GOT3 (cell line): ENCODE measurements around the gene MYH10.
"Not testable (repeated sequence)": the region's sequence is repeated elsewhere in the genome, so short reads cannot be mapped to it uniquely, and the experiment has no call there.

Experiments used
- DNase-seq: peaks from one replicate; lab custom pipeline; 2025; ENCODE audit warnings: mixed read lengths; lab: John Stamatoyannopoulos, UW

The MYH10 gene

GRCh38 chr17:8630227-8630801 is at the start of gene MYH10:
Gene MYH10 (minus strand): TSS chr17:8630725. CDS start chr17:8623246, 7,479 bp downstream.
- DNase-seq = no peak

DNA sequence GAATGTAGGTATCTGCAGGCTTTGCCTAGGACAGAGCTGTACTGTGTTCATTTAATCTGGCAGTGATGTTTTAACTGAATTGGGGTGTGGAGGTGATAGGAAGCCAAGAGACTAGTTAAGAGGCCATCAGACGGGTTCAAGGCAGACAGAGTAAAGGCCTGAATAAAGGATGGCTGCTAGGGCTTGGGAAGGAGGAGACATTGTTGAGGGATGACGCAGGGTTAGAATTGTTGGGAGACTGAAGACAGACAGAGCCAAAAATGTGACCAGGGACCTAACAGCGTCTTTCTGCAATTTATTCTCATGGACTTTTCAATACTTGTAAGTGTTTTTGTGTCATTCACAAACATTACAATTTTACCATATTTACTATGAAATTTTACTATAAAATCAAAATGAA is 48.6 kb upstream of the MYH10 start:
- no peak for DNase-seq

DNA sequence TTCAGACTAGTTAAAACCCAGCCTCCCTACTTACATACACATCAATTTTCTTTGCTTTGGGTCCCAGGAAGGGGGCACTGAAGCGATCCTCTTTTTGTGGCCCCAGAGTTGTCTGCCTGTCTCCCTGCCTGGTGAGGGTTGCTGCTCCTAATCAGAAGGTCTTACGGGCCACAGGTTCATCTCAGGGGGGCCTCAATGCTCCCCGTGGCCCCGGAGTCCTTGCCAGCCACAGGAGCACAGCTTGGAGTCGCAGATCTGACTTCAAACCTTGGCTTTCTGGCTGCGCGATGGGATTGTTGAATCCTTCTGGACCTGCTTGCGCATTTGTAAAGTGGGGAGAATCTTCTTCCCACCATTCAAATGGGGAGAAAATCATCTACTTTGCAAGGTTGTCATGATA is 44.8 kb upstream of the MYH10 start:
- no peak for DNase-seq

DNA sequence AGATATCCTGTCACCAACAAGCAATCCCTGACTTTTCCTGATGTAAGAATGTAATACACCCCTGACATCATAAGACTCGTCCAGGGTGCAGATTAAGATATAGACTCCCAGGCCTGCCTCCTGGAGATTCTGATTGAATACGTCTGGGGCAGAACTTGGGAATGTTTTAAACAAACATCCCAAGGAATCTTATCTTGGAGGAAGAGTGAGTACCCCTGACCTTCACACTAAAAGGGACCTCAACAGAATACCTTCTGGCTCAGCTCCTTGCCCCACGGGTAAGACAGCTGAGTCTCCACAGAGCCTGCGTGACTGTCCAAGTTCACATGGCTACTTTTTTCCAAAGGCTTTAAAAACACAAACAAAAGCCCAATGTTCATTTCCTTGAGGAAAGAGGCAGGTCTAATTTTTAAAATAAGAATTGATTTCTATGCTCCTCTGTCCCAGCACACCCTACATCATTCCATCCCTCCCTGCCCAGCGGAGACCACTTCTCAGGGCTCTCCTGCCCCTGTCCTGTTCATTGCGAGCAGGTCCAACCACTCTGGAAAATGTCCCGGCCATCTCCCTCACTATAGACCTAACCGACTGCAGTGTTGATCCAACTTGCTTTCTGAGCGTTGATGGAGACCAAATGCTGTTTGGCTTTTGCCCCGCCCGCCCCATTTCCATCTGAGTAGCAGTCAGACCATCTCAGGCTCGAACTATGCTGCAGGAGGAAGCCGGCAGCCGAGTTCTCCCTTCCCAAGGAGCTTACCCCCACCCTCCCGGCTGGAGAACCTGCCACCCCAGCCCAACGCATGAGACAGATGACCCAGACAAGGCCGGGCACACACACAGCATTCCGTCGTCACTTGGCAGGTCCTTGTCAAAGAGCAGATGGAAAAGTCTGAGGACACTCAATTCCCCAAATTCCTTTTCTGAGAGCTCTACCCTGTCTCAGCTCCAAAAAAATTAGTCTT is 44.1 kb upstream of the MYH10 start:
- DNase-seq = no peak

DNA sequence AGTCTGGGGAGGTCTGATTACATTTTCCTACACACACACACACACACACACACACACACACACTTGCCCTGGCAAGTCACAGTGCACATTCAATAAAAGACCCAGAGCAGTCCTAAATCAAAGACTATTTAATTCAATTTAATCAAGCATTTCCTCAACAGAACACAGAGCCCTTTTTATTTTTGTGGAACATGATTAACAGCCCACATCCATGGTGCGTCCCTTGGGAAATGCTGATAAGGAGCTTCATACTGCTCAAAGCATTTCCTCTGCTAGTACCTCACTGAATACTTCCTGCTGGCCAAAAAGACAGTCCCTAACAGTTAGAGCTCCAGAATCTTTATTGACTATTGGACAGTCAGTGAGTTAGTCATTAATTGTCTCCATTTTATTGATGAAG is 43.1 kb upstream of the MYH10 start:
- no peak for DNase-seq

DNA sequence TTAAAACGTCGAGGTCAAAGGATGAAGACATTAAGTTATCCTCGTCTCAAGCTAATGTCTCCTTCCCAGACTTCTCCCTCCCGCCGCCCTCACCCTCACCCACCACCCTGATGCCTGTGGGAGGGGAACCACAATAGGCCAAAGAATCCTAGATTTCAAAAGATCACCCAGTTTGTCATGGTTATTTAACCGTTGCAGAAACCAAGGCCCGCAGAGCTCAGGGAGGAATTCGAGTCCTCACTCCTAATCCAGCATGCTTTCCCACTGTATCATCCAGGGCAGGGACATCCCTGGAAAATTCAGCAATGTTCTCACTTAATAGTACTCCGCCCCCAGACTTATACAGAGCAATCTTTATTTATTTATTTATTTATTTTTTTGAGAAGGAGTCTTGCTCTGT is 41.8 kb upstream of the MYH10 start:
- DNase-seq = no peak

GRCh38 chr17:8670421-8670820 is 39.9 kb upstream of the MYH10 start:
- no peak for DNase-seq

DNA sequence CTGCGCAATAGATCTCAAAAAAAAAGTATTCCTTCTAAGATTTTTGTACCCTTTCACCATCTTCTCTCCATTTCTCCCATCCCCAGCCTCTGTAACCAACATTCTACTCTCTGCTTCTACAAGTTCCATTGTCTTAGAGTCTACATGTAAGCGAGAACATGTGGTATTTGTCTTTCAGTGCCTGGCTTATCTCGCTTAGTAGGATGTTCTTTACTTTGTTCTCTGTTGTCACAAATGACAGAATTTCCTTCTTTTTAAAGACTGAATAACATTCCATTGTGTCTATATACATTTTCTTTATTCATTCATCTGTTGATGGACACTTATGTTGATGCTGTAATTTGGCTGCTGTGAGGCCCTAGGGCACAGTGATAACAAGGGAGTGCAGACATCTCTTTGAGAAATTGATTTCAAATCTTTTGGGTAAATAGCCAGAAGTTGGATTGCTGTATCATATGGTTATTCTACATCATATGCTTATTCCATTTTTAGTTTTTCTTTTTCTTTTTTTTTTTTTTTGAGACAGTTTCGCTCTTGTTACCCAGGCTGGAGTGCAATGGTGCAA is 37.7 kb upstream of the MYH10 start:
- DNase-seq = no peak

DNA sequence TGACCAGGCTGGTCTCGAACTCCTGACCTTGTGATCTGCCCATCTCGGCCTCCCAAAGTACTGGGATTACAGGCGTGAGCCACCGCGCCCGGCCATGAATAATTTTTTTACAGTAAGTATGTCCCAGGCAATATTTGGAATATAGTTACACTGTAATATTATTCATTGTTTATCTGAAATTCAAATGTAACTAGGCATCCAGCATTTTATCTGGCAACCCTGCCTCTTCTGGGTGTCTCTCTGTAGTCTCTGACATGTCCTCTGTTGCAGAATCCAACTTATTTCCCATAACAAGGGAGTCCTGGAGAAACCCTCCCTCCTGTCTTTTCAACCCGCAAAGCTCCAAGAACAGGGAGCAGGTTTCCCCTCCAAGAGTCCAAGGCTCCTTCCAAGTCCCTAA is 36.9 kb upstream of the MYH10 start:
- DNase-seq = no peak

DNA sequence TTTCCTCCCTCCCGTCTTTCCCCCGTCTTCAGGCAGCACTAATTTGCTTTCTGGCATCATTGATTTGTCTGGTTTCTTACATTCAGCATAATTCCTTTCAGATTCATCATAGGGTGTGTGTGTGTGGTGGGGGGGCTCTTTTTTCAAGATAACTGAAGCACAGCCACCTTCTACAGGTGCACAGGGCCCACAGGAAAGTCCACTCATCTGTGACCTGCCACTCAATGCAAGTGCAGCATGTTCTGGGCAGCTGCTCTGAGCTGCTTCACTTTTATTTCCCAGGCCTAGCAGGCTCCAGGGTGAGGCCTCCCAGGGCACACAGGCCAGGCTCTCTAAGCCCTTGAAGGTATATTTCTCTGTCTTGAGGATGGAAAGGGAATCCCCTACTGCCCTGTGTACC is 35.2 kb upstream of the MYH10 start:
- no peak for DNase-seq

- DNase-seq = no peak
Measured at GRCh38 chr17:8664456-8665126, 34.1 kb upstream of the MYH10 start.

DNA sequence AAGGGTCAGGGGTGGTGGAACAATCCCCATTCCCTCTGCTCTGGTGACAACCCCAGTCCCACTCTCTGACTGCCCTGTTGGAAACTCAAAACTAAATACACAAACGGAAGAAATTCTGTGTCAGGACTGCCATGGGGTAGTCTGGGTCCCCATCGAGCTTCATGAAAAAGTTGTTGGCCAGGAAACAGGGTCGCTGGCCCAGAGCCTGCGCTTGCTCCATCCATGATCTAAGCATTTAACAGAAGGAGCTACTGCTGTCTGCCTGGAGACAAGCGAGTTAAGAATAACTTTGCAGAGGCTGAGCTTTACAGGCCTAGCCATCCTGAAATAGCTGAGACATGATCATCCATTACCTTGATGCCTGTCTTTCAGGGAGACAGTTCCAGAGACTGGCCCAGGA is 32.4 kb upstream of the MYH10 start:
- no peak for DNase-seq

- DNase-seq = no peak
Measured at GRCh38 chr17:8662076-8662831, 31.7 kb upstream of the MYH10 start.

- not testable (repeated sequence) for DNase-seq
Measured at GRCh38 chr17:8660709-8661108, 30.2 kb upstream of the MYH10 start.

GRCh38 chr17:8659758-8660410 is 29.4 kb upstream of the MYH10 start:
- no peak for DNase-seq

- DNase-seq = no peak
Measured at GRCh38 chr17:8658810-8659209, 28.3 kb upstream of the MYH10 start.

DNA sequence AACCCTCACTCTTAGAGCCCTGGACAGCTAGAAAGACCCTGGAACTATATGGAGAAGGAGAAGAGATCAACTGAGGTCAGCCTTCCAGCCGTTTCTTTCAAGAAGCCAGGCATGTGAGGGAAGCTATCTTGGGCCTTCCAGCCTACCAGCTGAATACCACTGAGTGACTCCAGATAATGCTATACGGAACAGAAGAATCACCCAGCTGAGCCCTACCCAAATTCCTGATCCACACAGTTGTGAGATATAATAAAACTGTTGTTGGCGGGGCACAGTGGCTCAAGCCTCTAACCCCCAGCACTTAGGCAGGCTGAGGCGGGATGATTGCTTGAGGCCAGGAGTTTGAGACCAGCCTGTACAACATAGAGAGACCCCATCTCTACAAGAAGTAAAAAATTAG is 26.2 kb upstream of the MYH10 start:
- DNase-seq = no peak

GRCh38 chr17:8654822-8655221 is 24.3 kb upstream of the MYH10 start:
- no peak for DNase-seq

GRCh38 chr17:8651013-8651412 is 20.5 kb upstream of the MYH10 start:
- DNase-seq = no peak

- no peak for DNase-seq
Measured at GRCh38 chr17:8650119-8650499, 19.6 kb upstream of the MYH10 start.
